Loucy (cell line): Measurements from ENCODE around the gene MCM5.

Experiments
- CTCF ChIP-seq: fragments of 200-600 bp; sonication (generic); conservative IDR thresholded peaks from 2 replicates; pipeline ENCODE4 v1.5.1; 2014; ENCODE audit warnings: mild to moderate bottlenecking, antibody characterized with exemption, low read length
- EZH2phosphoT487 ChIP-seq: fragments of 200-600 bp; IDR thresholded peaks from 2 replicates; pipeline ENCODE4 v1.6.1; 2018; ENCODE audit warnings: antibody characterized with exemption, mild to moderate bottlenecking, moderate library complexity, borderline replicate concordance

DNA sequence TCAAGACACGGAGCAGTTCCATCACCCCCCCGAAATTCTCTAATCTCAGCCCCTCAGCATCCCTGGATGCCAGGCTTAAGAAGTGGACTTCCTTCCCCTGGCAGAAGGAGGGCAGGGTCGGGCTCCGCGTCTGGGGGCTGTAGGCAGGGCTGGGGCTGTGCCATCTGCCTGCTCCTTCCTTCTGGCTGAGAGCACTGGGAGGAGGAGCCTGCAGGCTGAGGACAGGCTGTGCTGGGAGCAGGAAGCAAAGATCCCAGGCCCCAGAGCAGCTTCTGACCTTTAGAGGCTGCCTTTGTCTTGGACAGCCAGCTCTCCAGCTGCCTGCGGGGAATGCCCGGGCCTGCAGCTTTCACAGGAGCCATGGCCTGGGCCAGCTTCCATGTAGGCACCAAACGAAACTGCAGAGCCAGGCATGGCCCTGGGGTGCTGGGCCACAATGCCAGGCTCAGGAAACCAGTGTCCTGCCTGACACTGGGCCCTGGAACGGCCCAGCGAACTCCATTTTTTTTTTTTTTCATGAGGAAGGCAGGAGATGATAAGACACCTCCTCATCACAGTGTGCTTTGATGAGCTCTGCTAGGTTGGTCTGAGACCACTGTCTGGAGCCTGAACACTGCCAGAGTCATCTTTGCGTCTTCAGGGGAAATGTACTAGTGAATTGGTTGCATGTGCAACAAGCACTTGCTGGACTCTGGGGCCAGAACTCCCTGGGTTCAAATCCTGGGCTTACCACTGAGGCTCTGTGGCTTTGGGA, 67.9 kb downstream of the MCM5 start:
- TF ChIP-seq CTCF (no peak), EZH2phosphoT487 (no peak)
